ENCODE results near the gene NPPA. TPM values are rescaled to one million over a fixed set of nuclear protein-coding genes. Genes with fewer than 3 reads are reported as not detected.
A peak's percentile ranks its signal among the peaks of the same experiment; 100 is the strongest.

NPPA gene
- total and polyA plus RNA-seq, 9 of the 15 experiments (the other 6 are each of a cell fraction or from before 2014, with no cell fraction given), result not detected

GRCh38 chr1:11802616-11802972 lies 45.0 kb downstream of the NPPA start (continued):
- no peak for TF ChIP-seq SNRNP70 (optimal IDR thresholded peaks at IDR 0.05; ENCODE audit: low read depth, low read length)
- TF ChIP-seq GATAD2B (IDR thresholded peaks at IDR 0.05; ENCODE audit: borderline replicate concordance), result no peak
- TF ChIP-seq EP400 (IDR thresholded peaks at IDR 0.05), result no peak
- TF ChIP-seq TCF3 (CRISPR knock-in tag; IDR thresholded peaks at IDR 0.05), result no peak
- TF ChIP-seq ZNF449 (CRISPR knock-in tag; IDR thresholded peaks at IDR 0.05), result no peak
- 0 out of 2 replicates have a peak, but pooled peaks have one; percentile 16 for TF ChIP-seq ZNF740 (CRISPR knock-in tag; IDR thresholded peaks at IDR 0.05)
- TF ChIP-seq ZNF740 (tag; IDR thresholded peaks at IDR 0.05), result no peak
- TF ChIP-seq HMGXB4 (CRISPR knock-in tag; IDR thresholded peaks at IDR 0.05), result 0 out of 2 replicates have a peak, but pooled peaks have one; percentile 56
- no peak for TF ChIP-seq GTF2A2 (tag; IDR thresholded peaks at IDR 0.05)
- 0 out of 2 replicates have a peak, but pooled peaks have one; percentile 12 for TF ChIP-seq PHF8 (IDR thresholded peaks at IDR 0.05; ENCODE audit: borderline replicate concordance, low read length)
- no peak for TF ChIP-seq HNRNPL (IDR thresholded peaks at IDR 0.05; ENCODE audit: low read depth, low read length)
- TF ChIP-seq ETV1 (tag; conservative IDR thresholded peaks at IDR 0.05; ENCODE audit: low read depth), result 0 out of 2 replicates have a peak, but pooled peaks have one; percentile 41
- TF ChIP-seq ZNF407 (IDR thresholded peaks at IDR 0.05; ENCODE audit: low read depth), result no peak
- no peak for TF ChIP-seq NRF1 (conservative IDR thresholded peaks at IDR 0.05 in 1 of 2, IDR thresholded peaks at IDR 0.05 in 1 of 2)
- TF ChIP-seq CREB3 (tag; conservative IDR thresholded peaks at IDR 0.05; ENCODE audit: low read depth), result no peak; the same call in 1 of the 2 replicates

Data from K562 (cell line).